OCI-LY3 (cell line): Measurements from ENCODE around the gene MAP3K3.

Experiments
- CTCF ChIP-seq: fragments of 200-600, 300-600 bp; sonication (generic); IDR thresholded peaks from 2 replicates; pipeline ENCODE4 v1.5.1; 2014; ENCODE audit warnings: antibody characterized with exemption, low read length, low read depth
- EZH2phosphoT487 ChIP-seq: fragments of 200-600 bp; shearing (Covaris generic); IDR thresholded peaks from 2 replicates; pipeline ENCODE4 v1.6.1; 2018; ENCODE audit warnings: antibody characterized with exemption, mixed run types, low read depth

GRCh38 chr17:63701868-63702720 is 79.9 kb downstream of the MAP3K3 start:
- no peak for TF ChIP-seq CTCF
- TF ChIP-seq EZH2phosphoT487 = no peak
